ENCODE results near the gene ST6GALNAC2. TPM values are rescaled to one million over a fixed set of nuclear protein-coding genes. Genes with fewer than 3 reads are reported as not detected.

ST6GALNAC2 gene
- total RNA-seq, 1 experiment from 2014 or later = 23.0 TPM

- H3K27me3 ChIP-seq (ENCODE audit: control insufficient read depth, insufficient read depth, low read length) = no peaks in the 10 kb centered on the region
- in situ Hi-C loops (cut with HindIII; ENCODE audit: low pct_unique_long_range_greater_than_20kb, low sequenced_read_pairs) = no loop called here
- ChIA-PET CTCF (no interaction called here), POLR2A (no interaction called here)
- H3K27ac ChIP-seq (ENCODE audit: low read length) = no peak overlapping the region
- intact Hi-C loops (cut with micrococcal nuclease; ENCODE audit: unreplicated experiment) = no loop called here
- TF ChIP-seq, protein P1, sequence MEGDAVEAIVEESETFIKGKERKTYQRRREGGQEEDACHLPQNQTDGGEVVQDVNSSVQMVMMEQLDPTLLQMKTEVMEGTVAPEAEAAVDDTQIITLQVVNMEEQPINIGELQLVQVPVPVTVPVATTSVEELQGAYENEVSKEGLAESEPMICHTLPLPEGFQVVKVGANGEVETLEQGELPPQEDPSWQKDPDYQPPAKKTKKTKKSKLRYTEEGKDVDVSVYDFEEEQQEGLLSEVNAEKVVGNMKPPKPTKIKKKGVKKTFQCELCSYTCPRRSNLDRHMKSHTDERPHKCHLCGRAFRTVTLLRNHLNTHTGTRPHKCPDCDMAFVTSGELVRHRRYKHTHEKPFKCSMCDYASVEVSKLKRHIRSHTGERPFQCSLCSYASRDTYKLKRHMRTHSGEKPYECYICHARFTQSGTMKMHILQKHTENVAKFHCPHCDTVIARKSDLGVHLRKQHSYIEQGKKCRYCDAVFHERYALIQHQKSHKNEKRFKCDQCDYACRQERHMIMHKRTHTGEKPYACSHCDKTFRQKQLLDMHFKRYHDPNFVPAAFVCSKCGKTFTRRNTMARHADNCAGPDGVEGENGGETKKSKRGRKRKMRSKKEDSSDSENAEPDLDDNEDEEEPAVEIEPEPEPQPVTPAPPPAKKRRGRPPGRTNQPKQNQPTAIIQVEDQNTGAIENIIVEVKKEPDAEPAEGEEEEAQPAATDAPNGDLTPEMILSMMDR (IDR thresholded peaks at IDR 0.05) = no peak
- no peak for TF ChIP-seq TCF7L2 (IDR thresholded peaks at IDR 0.05; ENCODE audit: low read depth, low read length)
- TF ChIP-seq, protein P2, sequence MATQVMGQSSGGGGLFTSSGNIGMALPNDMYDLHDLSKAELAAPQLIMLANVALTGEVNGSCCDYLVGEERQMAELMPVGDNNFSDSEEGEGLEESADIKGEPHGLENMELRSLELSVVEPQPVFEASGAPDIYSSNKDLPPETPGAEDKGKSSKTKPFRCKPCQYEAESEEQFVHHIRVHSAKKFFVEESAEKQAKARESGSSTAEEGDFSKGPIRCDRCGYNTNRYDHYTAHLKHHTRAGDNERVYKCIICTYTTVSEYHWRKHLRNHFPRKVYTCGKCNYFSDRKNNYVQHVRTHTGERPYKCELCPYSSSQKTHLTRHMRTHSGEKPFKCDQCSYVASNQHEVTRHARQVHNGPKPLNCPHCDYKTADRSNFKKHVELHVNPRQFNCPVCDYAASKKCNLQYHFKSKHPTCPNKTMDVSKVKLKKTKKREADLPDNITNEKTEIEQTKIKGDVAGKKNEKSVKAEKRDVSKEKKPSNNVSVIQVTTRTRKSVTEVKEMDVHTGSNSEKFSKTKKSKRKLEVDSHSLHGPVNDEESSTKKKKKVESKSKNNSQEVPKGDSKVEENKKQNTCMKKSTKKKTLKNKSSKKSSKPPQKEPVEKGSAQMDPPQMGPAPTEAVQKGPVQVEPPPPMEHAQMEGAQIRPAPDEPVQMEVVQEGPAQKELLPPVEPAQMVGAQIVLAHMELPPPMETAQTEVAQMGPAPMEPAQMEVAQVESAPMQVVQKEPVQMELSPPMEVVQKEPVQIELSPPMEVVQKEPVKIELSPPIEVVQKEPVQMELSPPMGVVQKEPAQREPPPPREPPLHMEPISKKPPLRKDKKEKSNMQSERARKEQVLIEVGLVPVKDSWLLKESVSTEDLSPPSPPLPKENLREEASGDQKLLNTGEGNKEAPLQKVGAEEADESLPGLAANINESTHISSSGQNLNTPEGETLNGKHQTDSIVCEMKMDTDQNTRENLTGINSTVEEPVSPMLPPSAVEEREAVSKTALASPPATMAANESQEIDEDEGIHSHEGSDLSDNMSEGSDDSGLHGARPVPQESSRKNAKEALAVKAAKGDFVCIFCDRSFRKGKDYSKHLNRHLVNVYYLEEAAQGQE (IDR thresholded peaks at IDR 0.05; ENCODE audit: insufficient read depth in 1 of 2, low read depth in 2 of 2, low read length in 1 of 2) = no peak
- TF ChIP-seq POLR2AphosphoS5 (IDR thresholded peaks at IDR 0.05; ENCODE audit: low read depth, low read length) = no peak
- no peak for TF ChIP-seq SIN3A (IDR thresholded peaks at IDR 0.05; ENCODE audit: borderline replicate concordance, insufficient read depth, low read depth, low read length)
- peaks cover 15% of the 10 kb centered on the region for H3K4me1 ChIP-seq (ENCODE audit: control insufficient read depth, insufficient read depth, low read length)
- no peaks in the 10 kb centered on the region for H3K9me3 ChIP-seq (ENCODE audit: control insufficient read depth, insufficient read depth, low read depth, low read length)
- ATAC-seq (no peak), DNase-seq (ENCODE audit: low read depth, low spot score) (no peak)
- no peak overlapping the region for H3K4me3 ChIP-seq (ENCODE audit: low read depth in 2 of 2, low read length in 2 of 2)
- BruUV-seq (replicated peaks) = no TSS peak
- no peaks in the 10 kb centered on the region for H3K36me3 ChIP-seq (ENCODE audit: control insufficient read depth, insufficient read depth, low read length)
These were observed 11.5 kb downstream of the ST6GALNAC2 start for GRCh38 chr17:76574166-76574565.

DNA sequence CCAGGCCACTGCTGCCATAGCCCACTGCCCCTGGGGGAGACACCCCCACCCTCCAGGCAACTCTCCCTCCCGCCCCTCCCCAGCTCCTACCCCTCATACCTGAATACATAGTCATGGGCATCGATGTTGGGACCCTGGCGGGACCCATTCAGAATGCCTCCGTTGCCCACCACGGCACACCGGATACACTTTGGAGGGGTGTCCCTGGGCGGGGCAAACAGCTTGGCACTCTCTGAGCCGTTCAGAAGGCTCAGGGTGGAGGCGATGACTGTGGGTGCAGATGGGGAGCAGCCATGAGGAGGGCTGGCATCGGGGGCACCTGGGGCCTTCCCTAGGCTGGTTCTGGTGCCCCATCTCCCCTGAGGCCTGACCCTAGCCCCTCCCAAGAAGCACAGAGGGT, 12.6 kb downstream of the ST6GALNAC2 start:
- DNase-seq (ENCODE audit: low read depth, low spot score) (no peak), ATAC-seq (no peak)
- Histone ChIP-seq H3K27me3 (ENCODE audit: control insufficient read depth, insufficient read depth, low read length) (no peaks in the 10 kb centered on the region), H3K36me3 (ENCODE audit: control insufficient read depth, insufficient read depth, low read length) (no peaks in the 10 kb centered on the region), H3K4me3 (ENCODE audit: low read depth in 2 of 2, low read length in 2 of 2) (no peak overlapping the region), H3K4me1 (ENCODE audit: control insufficient read depth, insufficient read depth, low read length) (peaks cover 21% of the 10 kb centered on the region), H3K9me3 (ENCODE audit: control insufficient read depth, insufficient read depth, low read depth, low read length) (no peaks in the 10 kb centered on the region), H3K27ac (ENCODE audit: low read length) (no peak overlapping the region)
- BruUV-seq (replicated peaks) = no TSS peak
- in situ Hi-C loops (cut with HindIII; ENCODE audit: low pct_unique_long_range_greater_than_20kb, low sequenced_read_pairs) = no loop called here
- POLR2A ChIA-PET = no interaction called here
- CTCF ChIA-PET = no interaction called here
- TF ChIP-seq, protein P1 (IDR thresholded peaks at IDR 0.05) = no peak
- no peak for TF ChIP-seq TCF7L2 (IDR thresholded peaks at IDR 0.05; ENCODE audit: low read depth, low read length)
- no peak for TF ChIP-seq POLR2AphosphoS5 (IDR thresholded peaks at IDR 0.05; ENCODE audit: low read depth, low read length)
- no peak for TF ChIP-seq SIN3A (IDR thresholded peaks at IDR 0.05; ENCODE audit: borderline replicate concordance, insufficient read depth, low read depth, low read length)
- TF ChIP-seq, protein P2 (IDR thresholded peaks at IDR 0.05; ENCODE audit: insufficient read depth in 1 of 2, low read depth in 2 of 2, low read length in 1 of 2) = no peak
- intact Hi-C loops (cut with micrococcal nuclease; ENCODE audit: unreplicated experiment) = no loop called here

Data from Panc1 (cell line).